Calu3 (cell line): ENCODE data around the gene STPG4. TPM values are rescaled to one million over a fixed set of nuclear protein-coding genes. Genes with fewer than 3 reads are reported as not detected.

Experiments
- BruUV-seq: library from RNA; stranded (reverse); fragments of 400-500 nt; replicated peaks from 2 replicates; lab custom pipeline; 2021; lab: Mats Ljungman, UMichigan
- CTCF ChIA-PET: fragments of 300-600 bp; sonication (Branson Sonifier 250); formaldehyde crosslinking; loops from one replicate; lab custom pipeline; 2022; ENCODE audit warnings: antibody characterized with exemption; lab: Charles Lee
- DNase-seq: peaks from one replicate; pipeline ENCODE4 v3.0.0; 2022
- H3K27ac Mint-ChIP-seq: one replicate; pipeline ENCODE4 v1.8.0; 2022; ENCODE audit warnings: mixed read lengths; ENCODE audit not compliant: unreplicated experiment
- H3K27me3 Mint-ChIP-seq: one replicate; pipeline ENCODE4 v1.8.0; 2022; ENCODE audit warnings: mixed read lengths; ENCODE audit not compliant: unreplicated experiment
- H3K36me3 Mint-ChIP-seq: one replicate; pipeline ENCODE4 v1.8.0; 2022; ENCODE audit warnings: mild to moderate bottlenecking, moderate library complexity, mixed read lengths; ENCODE audit not compliant: insufficient read depth, unreplicated experiment
- H3K4me1 Mint-ChIP-seq: one replicate; pipeline ENCODE4 v1.8.0; 2022; ENCODE audit warnings: mild to moderate bottlenecking, low read depth, mixed read lengths; ENCODE audit not compliant: unreplicated experiment
- H3K4me3 Mint-ChIP-seq: one replicate; pipeline ENCODE4 v1.8.0; 2022; ENCODE audit warnings: mild to moderate bottlenecking, low read depth, moderate library complexity, mixed read lengths; ENCODE audit not compliant: unreplicated experiment
- H3K9me3 Mint-ChIP-seq: one replicate; pipeline ENCODE4 v1.8.0; 2022; ENCODE audit warnings: low read depth, mixed read lengths; ENCODE audit not compliant: unreplicated experiment
- CTCF ChIP-seq: fragments of 200-600 bp; IDR thresholded peaks from one replicate; pipeline ENCODE4 v1.8.0; 2022; ENCODE audit warnings: antibody characterized with exemption; ENCODE audit not compliant: unreplicated experiment
- intact Hi-C: fragments of 100-400 bp; cut with micrococcal nuclease; formaldehyde crosslinking; loops from one replicate; pipeline ENCODE4 v1.10.0; 2022; ENCODE audit not compliant: unreplicated experiment
- total RNA-seq: library from RNA; stranded (reverse); gene quantifications from 2 replicates; pipeline ENCODE4 v1.2.3, GENCODE V29; 2022

The STPG4 gene
- total RNA-seq, 1 experiment from 2014 or later, result 12.7 TPM

DNA sequence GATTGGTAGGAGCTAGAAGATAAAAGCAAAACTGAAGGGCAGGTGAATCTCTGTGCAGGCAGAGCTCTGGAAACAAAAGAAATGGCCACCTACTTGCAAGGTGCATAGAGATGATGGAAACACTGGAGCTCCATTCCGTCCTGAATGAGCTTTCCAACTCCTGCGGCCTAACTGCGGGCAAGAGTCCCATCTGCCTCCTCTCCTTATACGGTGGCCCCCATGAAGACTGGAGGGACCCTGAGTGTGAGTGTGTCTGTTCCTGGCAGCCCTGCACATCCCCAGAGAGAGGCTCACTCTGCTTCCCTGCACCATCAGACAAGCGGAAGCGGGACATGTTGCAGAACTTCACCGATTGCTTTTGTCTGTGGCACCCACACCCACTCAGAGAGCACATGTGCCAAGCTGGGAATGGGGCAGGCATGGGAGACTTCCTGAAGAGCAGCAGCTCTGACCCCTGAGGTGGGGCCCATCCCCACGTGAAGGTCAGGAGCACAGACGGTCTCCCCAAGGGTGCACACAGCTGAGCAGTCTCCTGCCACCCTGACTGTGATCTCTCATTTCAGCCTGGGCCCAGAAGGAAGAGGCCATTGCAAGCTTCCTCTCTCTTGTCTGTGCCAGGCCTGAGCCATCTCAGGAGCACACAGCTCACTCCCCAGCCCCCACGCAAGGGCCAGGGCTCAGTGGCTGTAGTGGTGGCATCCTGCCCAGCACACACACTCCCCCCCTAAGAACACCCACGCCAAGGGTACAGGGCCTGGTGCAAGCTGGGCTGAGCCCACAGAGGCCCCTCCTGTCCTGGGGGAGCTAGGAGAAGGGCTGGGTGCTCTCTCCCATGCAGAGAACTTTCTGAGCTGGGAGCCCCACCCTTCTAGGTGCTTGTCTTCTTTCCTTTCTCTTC is 75.3 kb downstream of the STPG4 start:
- no TSS peak for BruUV-seq
- intact Hi-C loops, result loop anchor here (5.0 kb wide), 2 partner anchors 93 to 193 kb away; no protein-coding TSS in a partner anchor
- TF ChIP-seq CTCF, result no peak
- peaks cover 75% of the 10 kb centered on the region for H3K4me1 Mint-ChIP-seq
- peaks cover 43% of the 10 kb centered on the region for H3K36me3 Mint-ChIP-seq
- DNase-seq, result no peak
- H3K27ac Mint-ChIP-seq, result peak overlapping the region; percentile 95
- H3K4me3 Mint-ChIP-seq, result peak overlapping the region; percentile 54
- CTCF ChIA-PET, result interaction anchor here (0.6 to 1.4 kb wide), 6 partner anchors 9 to 294 kb away, joined by 3 to 6 read pairs (median 5); no protein-coding TSS in a partner anchor
- H3K9me3 Mint-ChIP-seq, result no peaks in the 10 kb centered on the region
- H3K27me3 Mint-ChIP-seq, result no peaks in the 10 kb centered on the region

GRCh38 chr2:47078541-47079482 is 76.3 kb downstream of the STPG4 start:
- Mint-ChIP-seq H3K36me3 (peaks cover 52% of the 10 kb centered on the region), H3K4me1 (peaks cover 75% of the 10 kb centered on the region), H3K27ac (peak overlapping the region; percentile 95), H3K9me3 (no peaks in the 10 kb centered on the region), H3K27me3 (no peaks in the 10 kb centered on the region), H3K4me3 (peak overlapping the region; percentile 54)
- DNase-seq, result peak; percentile 46
- CTCF ChIA-PET, result interaction anchor here (0.6 to 1.4 kb wide), 6 partner anchors 9 to 294 kb away, joined by 3 to 6 read pairs (median 4); no protein-coding TSS in a partner anchor
- no peak for TF ChIP-seq CTCF
- BruUV-seq, result no TSS peak
- intact Hi-C loops, result loop anchor here (5.0 kb wide), 2 partner anchors 93 to 193 kb away; no protein-coding TSS in a partner anchor

DNA sequence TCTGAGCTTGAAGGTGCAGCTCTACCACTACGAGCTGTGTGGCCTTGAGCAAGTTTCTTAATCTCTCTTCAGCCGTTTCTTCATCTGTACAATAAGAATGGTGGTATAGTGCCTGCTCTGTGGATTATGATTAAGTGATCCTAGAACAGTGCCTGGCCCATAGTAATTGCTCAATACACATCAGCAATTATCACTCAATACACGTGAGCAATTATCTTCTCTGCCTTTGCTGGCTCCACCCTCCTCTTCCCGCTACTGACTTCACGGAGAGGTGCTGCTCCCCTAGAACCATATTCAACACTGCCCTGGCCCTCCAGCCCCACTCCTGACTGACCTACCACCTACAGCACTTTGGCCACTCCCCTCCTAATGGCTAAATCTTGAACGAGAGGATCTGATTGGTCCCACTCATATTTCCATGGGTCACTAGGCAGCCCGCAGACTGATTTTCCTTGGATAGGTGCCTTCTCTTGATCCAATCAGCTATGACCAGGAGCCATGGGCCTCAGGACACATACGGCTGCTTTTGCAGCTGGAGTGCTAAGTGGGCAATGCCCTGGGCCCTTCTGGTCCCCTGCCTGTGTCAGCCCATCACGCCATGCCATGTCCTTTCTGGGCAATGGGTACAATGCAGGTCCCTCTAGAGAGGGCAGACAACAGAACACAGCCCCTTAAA is 77.5 kb downstream of the STPG4 start:
- TSS peak; percentile 82 for BruUV-seq
- H3K9me3 Mint-ChIP-seq, result no peaks in the 10 kb centered on the region
- no peaks in the 10 kb centered on the region for H3K27me3 Mint-ChIP-seq
- intact Hi-C loops, result loop anchor here (1.0 to 5.0 kb wide), 5 partner anchors 35 to 235 kb away; no protein-coding TSS in a partner anchor
- CTCF ChIA-PET, result interaction anchor here (0.8 to 1.7 kb wide), 4 partner anchors 9 to 246 kb away, joined by 3 to 7 read pairs (median 4); no protein-coding TSS in a partner anchor
- DNase-seq, result no peak
- peak overlapping the region; percentile 42 for H3K4me3 Mint-ChIP-seq
- H3K4me1 Mint-ChIP-seq, result peaks cover 82% of the 10 kb centered on the region
- peaks cover 60% of the 10 kb centered on the region for H3K36me3 Mint-ChIP-seq
- TF ChIP-seq CTCF, result no peak
- H3K27ac Mint-ChIP-seq, result peak overlapping the region; percentile 94
